Mammary epithelial cell (primary cell): ENCODE measurements around the gene NR3C2.

Experiments
- EZH2 ChIP-seq: IDR thresholded peaks from 2 replicates; pipeline ENCODE4 v1.6.1; 2012; ENCODE audit warnings: low read length, inconsistent platforms, borderline replicate concordance
- TF ChIP-seq, protein P1 (sequence below), 2 donors: IDR thresholded peaks in 1 of 2; conservative IDR thresholded peaks in 1 of 2; 2 replicates each; pipeline ENCODE4 v1.5.1; 2011 to 2012; ENCODE audit warnings: inconsistent platforms in 2 of 2, low read length in 2 of 2, mild to moderate bottlenecking in 2 of 2, control low read depth in 1 of 2, low read depth in 1 of 2; ENCODE audit not compliant: insufficient read depth in 1 of 2; ENCODE audit errors: extremely low read depth in 1 of 2

DNA sequence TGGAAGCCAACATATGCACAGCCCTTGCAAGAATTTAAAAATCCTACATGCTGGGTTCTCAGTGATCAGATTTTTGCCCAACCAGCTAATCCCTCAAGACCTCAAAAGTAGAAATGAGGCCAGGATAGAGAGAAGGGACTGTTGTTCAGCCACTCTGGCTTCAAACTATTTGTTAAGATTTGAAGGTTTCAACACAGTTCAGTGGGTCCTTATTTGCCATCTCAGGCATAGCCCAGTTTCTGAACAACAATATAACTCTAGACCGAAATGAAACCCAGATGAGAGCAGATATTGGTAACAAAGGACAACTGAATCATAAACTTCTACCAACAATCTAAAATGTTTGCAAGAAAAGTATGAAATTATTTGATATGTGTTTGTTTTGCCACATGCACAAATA is 237.3 kb downstream of the NR3C2 start:
- TF ChIP-seq, protein P1, sequence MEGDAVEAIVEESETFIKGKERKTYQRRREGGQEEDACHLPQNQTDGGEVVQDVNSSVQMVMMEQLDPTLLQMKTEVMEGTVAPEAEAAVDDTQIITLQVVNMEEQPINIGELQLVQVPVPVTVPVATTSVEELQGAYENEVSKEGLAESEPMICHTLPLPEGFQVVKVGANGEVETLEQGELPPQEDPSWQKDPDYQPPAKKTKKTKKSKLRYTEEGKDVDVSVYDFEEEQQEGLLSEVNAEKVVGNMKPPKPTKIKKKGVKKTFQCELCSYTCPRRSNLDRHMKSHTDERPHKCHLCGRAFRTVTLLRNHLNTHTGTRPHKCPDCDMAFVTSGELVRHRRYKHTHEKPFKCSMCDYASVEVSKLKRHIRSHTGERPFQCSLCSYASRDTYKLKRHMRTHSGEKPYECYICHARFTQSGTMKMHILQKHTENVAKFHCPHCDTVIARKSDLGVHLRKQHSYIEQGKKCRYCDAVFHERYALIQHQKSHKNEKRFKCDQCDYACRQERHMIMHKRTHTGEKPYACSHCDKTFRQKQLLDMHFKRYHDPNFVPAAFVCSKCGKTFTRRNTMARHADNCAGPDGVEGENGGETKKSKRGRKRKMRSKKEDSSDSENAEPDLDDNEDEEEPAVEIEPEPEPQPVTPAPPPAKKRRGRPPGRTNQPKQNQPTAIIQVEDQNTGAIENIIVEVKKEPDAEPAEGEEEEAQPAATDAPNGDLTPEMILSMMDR (conservative IDR thresholded peaks at IDR 0.05 in 1 of 2, IDR thresholded peaks at IDR 0.05 in 1 of 2; ENCODE audit: extremely low read depth in 1 of 2, insufficient read depth in 1 of 2, low read depth in 1 of 2, low read length in 2 of 2) = no peak
- TF ChIP-seq EZH2 = no peak
